ENCODE measurements around the gene SRGAP2C.
"Not testable (repeated sequence)": the region's sequence is repeated elsewhere in the genome, so short reads cannot be mapped to it uniquely, and the experiment has no call there.

GRCh38 chr1:121374851-121375367 lies 190.1 kb downstream of the SRGAP2C start:
- TF ChIP-seq, protein P1, sequence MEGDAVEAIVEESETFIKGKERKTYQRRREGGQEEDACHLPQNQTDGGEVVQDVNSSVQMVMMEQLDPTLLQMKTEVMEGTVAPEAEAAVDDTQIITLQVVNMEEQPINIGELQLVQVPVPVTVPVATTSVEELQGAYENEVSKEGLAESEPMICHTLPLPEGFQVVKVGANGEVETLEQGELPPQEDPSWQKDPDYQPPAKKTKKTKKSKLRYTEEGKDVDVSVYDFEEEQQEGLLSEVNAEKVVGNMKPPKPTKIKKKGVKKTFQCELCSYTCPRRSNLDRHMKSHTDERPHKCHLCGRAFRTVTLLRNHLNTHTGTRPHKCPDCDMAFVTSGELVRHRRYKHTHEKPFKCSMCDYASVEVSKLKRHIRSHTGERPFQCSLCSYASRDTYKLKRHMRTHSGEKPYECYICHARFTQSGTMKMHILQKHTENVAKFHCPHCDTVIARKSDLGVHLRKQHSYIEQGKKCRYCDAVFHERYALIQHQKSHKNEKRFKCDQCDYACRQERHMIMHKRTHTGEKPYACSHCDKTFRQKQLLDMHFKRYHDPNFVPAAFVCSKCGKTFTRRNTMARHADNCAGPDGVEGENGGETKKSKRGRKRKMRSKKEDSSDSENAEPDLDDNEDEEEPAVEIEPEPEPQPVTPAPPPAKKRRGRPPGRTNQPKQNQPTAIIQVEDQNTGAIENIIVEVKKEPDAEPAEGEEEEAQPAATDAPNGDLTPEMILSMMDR (IDR thresholded peaks at IDR 0.05 in 8 of 11, conservative IDR thresholded peaks at IDR 0.05 in 3 of 11), result not testable (repeated sequence)
- not testable (repeated sequence) for TF ChIP-seq POLR2AphosphoS5 (IDR thresholded peaks at IDR 0.05)

All from spleen (tissue), 7 donors.